ENCODE data around the gene SLC25A42. TPM values are rescaled to one million over a fixed set of nuclear protein-coding genes. Genes with fewer than 3 reads are reported as not detected.

The SLC25A42 gene
- total and polyA plus RNA-seq, 3 donors from 2014 or later: 14.0 to 14.7 (median 14.3) TPM

GRCh38 chr19:19159534-19159933 lies 95.7 kb downstream of the SLC25A42 start:
- DNase-seq: no peak
- intact Hi-C loops (cut with DNase I; ENCODE audit: low total_unique reads): no loop called here
- Histone ChIP-seq H3K4me1 (no peaks in the 10 kb centered on the region), H3K9me3 (no peaks in the 10 kb centered on the region), H3K27me3 (no peaks in the 10 kb centered on the region), H3K36me3 (ENCODE audit: low read depth, missing control alignments) (no peaks in the 10 kb centered on the region), H3K27ac (no peak overlapping the region), H3K4me3 (no peak overlapping the region)
- TF ChIP-seq POLR2A (IDR thresholded peaks at IDR 0.05) (no peak), CTCF (IDR thresholded peaks at IDR 0.05) (no peak)
- WGBS, 2 donors: 85 to 88% methylated on average over 4 of the region's 4 CpGs

- H3K9me3 ChIP-seq: no peaks in the 10 kb centered on the region
- 78 to 79% methylated on average over 12 to 26 of the region's 26 CpGs for WGBS, 2 donors
- no peak overlapping the region for H3K27ac ChIP-seq
- no peak for DNase-seq
- no peaks in the 10 kb centered on the region for H3K36me3 ChIP-seq (ENCODE audit: low read depth, missing control alignments)
- no peak overlapping the region for H3K4me3 ChIP-seq
- H3K27me3 ChIP-seq: no peaks in the 10 kb centered on the region
- TF ChIP-seq POLR2A (IDR thresholded peaks at IDR 0.05) (no peak), CTCF (IDR thresholded peaks at IDR 0.05) (no peak)
- no peaks in the 10 kb centered on the region for H3K4me1 ChIP-seq
- intact Hi-C loops (cut with DNase I; ENCODE audit: low total_unique reads): no loop called here
Measured at GRCh38 chr19:19160461-19161035, 96.8 kb downstream of the SLC25A42 start.

GRCh38 chr19:19162495-19162894 lies 98.7 kb downstream of the SLC25A42 start:
- no peak overlapping the region for H3K4me3 ChIP-seq
- H3K4me1 ChIP-seq: no peaks in the 10 kb centered on the region
- H3K36me3 ChIP-seq (ENCODE audit: low read depth, missing control alignments): no peaks in the 10 kb centered on the region
- H3K27ac ChIP-seq: no peak overlapping the region
- DNase-seq: no peak
- no peaks in the 10 kb centered on the region for H3K27me3 ChIP-seq
- H3K9me3 ChIP-seq: no peaks in the 10 kb centered on the region
- no peak for TF ChIP-seq CTCF (IDR thresholded peaks at IDR 0.05)
- TF ChIP-seq POLR2A (IDR thresholded peaks at IDR 0.05): no peak
- 82 to 83% methylated on average over 4 to 7 of the region's 7 CpGs for WGBS, 2 donors
- intact Hi-C loops (cut with DNase I; ENCODE audit: low total_unique reads): no loop called here

Other genes starting within 250 kb of the SLC25A42 start
- 100 to 1,000 TPM; 176 to 188 TPM for gene UPF1, start 232.0 kb upstream of the SLC25A42 start, total RNA-seq
- 99.0 TPM for gene UPF1, start 232.0 kb upstream of the SLC25A42 start, polyA plus RNA-seq (ENCODE audit: insufficient read depth, low read depth, low replicate concordance)
- gene CERS1, start 167.8 kb upstream of the SLC25A42 start, total RNA-seq: 10 to 100 TPM; 64.5 to 73.2 TPM
- gene CERS1, start 167.8 kb upstream of the SLC25A42 start, polyA plus RNA-seq (ENCODE audit: insufficient read depth, low read depth, low replicate concordance): 43.0 TPM
- gene COPE, start 144.6 kb upstream of the SLC25A42 start, total RNA-seq: 100 to 1,000 TPM; 490 to 692 TPM
- gene COPE, start 144.6 kb upstream of the SLC25A42 start, polyA plus RNA-seq (ENCODE audit: insufficient read depth, low read depth, low replicate concordance): 343 TPM
- 10 to 100 TPM; 84.8 to 95.6 TPM for gene DDX49, start 144.3 kb upstream of the SLC25A42 start, total RNA-seq
- 65.6 TPM for gene DDX49, start 144.3 kb upstream of the SLC25A42 start, polyA plus RNA-seq (ENCODE audit: insufficient read depth, low read depth, low replicate concordance)
- 10 to 100 TPM; 31.3 to 39.6 TPM for gene HOMER3, start 122.8 kb upstream of the SLC25A42 start, total RNA-seq
- 19.9 TPM for gene HOMER3, start 122.8 kb upstream of the SLC25A42 start, polyA plus RNA-seq (ENCODE audit: insufficient read depth, low read depth, low replicate concordance)
- 100 to 1,000 TPM; 176 to 254 TPM for gene SUGP2, start 30.5 kb upstream of the SLC25A42 start, total RNA-seq
- gene SUGP2, start 30.5 kb upstream of the SLC25A42 start, polyA plus RNA-seq (ENCODE audit: insufficient read depth, low read depth, low replicate concordance): 331 TPM
- 10 to 100 TPM; 53.2 to 57.0 TPM for gene ARMC6, start 30.4 kb upstream of the SLC25A42 start, total RNA-seq
- 62.0 TPM for gene ARMC6, start 30.4 kb upstream of the SLC25A42 start, polyA plus RNA-seq (ENCODE audit: insufficient read depth, low read depth, low replicate concordance)
- 10 to 100 TPM; 17.4 to 18.7 TPM for gene TMEM161A, start 74.5 kb downstream of the SLC25A42 start, total RNA-seq
- 13.2 TPM for gene TMEM161A, start 74.5 kb downstream of the SLC25A42 start, polyA plus RNA-seq (ENCODE audit: insufficient read depth, low read depth, low replicate concordance)
- gene MEF2B, start 106.3 kb downstream of the SLC25A42 start, total RNA-seq: 1 to 10 TPM; 3.0 to 5.7 TPM
- gene MEF2B, start 106.3 kb downstream of the SLC25A42 start, polyA plus RNA-seq (ENCODE audit: insufficient read depth, low read depth, low replicate concordance): 3.1 TPM
- gene BORCS8, start 128.2 kb downstream of the SLC25A42 start, total RNA-seq: 10 to 100 TPM; 17.7 to 25.7 TPM
- 36.6 TPM for gene BORCS8, start 128.2 kb downstream of the SLC25A42 start, polyA plus RNA-seq (ENCODE audit: insufficient read depth, low read depth, low replicate concordance)
- 10 to 100 TPM; 35.1 to 40.4 TPM for gene RFXANK, start 128.3 kb downstream of the SLC25A42 start, total RNA-seq
- gene RFXANK, start 128.3 kb downstream of the SLC25A42 start, polyA plus RNA-seq (ENCODE audit: insufficient read depth, low read depth, low replicate concordance): 35.7 TPM
- gene NR2C2AP, start 139.4 kb downstream of the SLC25A42 start, total RNA-seq: 1 to 10 TPM; 7.0 to 9.6 TPM
- 9.4 TPM for gene NR2C2AP, start 139.4 kb downstream of the SLC25A42 start, polyA plus RNA-seq (ENCODE audit: insufficient read depth, low read depth, low replicate concordance)
- 1 to 10 TPM; 3.3 to 3.7 TPM for gene NCAN, start 148.0 kb downstream of the SLC25A42 start, total RNA-seq
- 2.3 TPM for gene NCAN, start 148.0 kb downstream of the SLC25A42 start, polyA plus RNA-seq (ENCODE audit: insufficient read depth, low read depth, low replicate concordance)
- gene TM6SF2, start 209.3 kb downstream of the SLC25A42 start, total RNA-seq: 1 to 10 TPM in 1 of 2 donors, under 1 TPM in 1; 0.93 to 1.2 TPM
- 0.96 TPM for gene TM6SF2, start 209.3 kb downstream of the SLC25A42 start, polyA plus RNA-seq (ENCODE audit: insufficient read depth, low read depth, low replicate concordance)